Right renal pelvis (tissue), 4 donors: ENCODE results near the gene ANKAR. TPM values are rescaled to one million over a fixed set of nuclear protein-coding genes. Genes with fewer than 3 reads are reported as not detected.
"Not testable (repeated sequence)": the region's sequence is repeated elsewhere in the genome, so short reads cannot be mapped to it uniquely, and the experiment has no call there.

Source experiments
- DNase-seq, 4 donors: peaks; one replicate each; pipeline ENCODE4 v3.0.0-alpha.2; 2013; ENCODE audit warnings: low read depth in 4 of 4, low spot score in 3 of 4, missing footprints in 1 of 4
- polyA plus RNA-seq, 4 donors: library from polyadenylated mRNA; unstranded; fragments of 120-200 nt; gene quantifications; one replicate each; pipeline ENCODE4 v1.2.1, GENCODE V29; 2013; ENCODE audit not compliant: insufficient read length in 4 of 4

ANKAR gene
- polyA plus RNA-seq, 4 donors = 6.6 to 10.5 (median 8.4) TPM

- DNase-seq = no peak
Observed at GRCh38 chr2:189657867-189658266, 16.6 kb upstream of the ANKAR start.

GRCh38 chr2:189658306-189659212 lies 15.9 kb upstream of the ANKAR start:
- DNase-seq = no peak

- DNase-seq = no peak
Observed at GRCh38 chr2:189659734-189660133, 14.7 kb upstream of the ANKAR start.

GRCh38 chr2:189660803-189661147 lies 13.7 kb upstream of the ANKAR start:
- no peak for DNase-seq

GRCh38 chr2:189661148-189661956 lies 13.1 kb upstream of the ANKAR start, which contains the start of gene ASNSD1:
Gene ASNSD1 (plus strand): TSS chr2:189661459. CDS start chr2:189666133, 4,674 bp downstream.
- peak; percentile 98 to 100 (median 99) for DNase-seq

GRCh38 chr2:189661957-189662321 lies 12.5 kb upstream of the ANKAR start:
- no peak for DNase-seq

- no peak for DNase-seq
Observed at GRCh38 chr2:189662669-189663226, 11.7 kb upstream of the ANKAR start.

- not testable (repeated sequence) for DNase-seq
Observed at GRCh38 chr2:189663319-189663718, 11.2 kb upstream of the ANKAR start.

- DNase-seq = no peak
Observed at GRCh38 chr2:189669913-189670312, 4.6 kb upstream of the ANKAR start.

- no peak for DNase-seq
Observed at GRCh38 chr2:189673661-189674373, 653 bp upstream of the ANKAR start.

GRCh38 chr2:189676471-189676870 lies 2.0 kb downstream of the ANKAR start:
- no peak for DNase-seq

GRCh38 chr2:189679226-189679625 lies 4.8 kb downstream of the ANKAR start:
- no peak for DNase-seq

- DNase-seq = no peak
Observed at GRCh38 chr2:189681203-189681602, 6.7 kb downstream of the ANKAR start.

GRCh38 chr2:189681903-189682302 lies 7.4 kb downstream of the ANKAR start:
- no peak for DNase-seq

- no peak for DNase-seq
Observed at GRCh38 chr2:189683348-189683747, 8.9 kb downstream of the ANKAR start.

GRCh38 chr2:189684811-189685210 lies 10.3 kb downstream of the ANKAR start:
- DNase-seq = no peak

GRCh38 chr2:189685540-189686229 lies 11.2 kb downstream of the ANKAR start:
- no peak for DNase-seq

GRCh38 chr2:189687796-189688195 lies 13.3 kb downstream of the ANKAR start:
- DNase-seq = not testable (repeated sequence)

- DNase-seq = no peak
Observed at GRCh38 chr2:189696223-189696622, 21.8 kb downstream of the ANKAR start.
